Upper lobe of right lung (tissue), 1 donor: ENCODE measurements around the gene USP25. TPM values are rescaled to one million over a fixed set of nuclear protein-coding genes. Genes with fewer than 3 reads are reported as not detected.

Source experiments
- ATAC-seq: fragments of 200-7000 bp; cut with Tn5 transposase; one replicate; pipeline ENCODE4 v1.9.1; 2020; ENCODE audit warnings: mild to moderate bottlenecking, moderate library complexity
- DNase-seq: peaks from one replicate; pipeline ENCODE4 v3.0.0-alpha.2; 2020
- H3K27ac ChIP-seq: fragments of 200-600 bp; one replicate; pipeline ENCODE4 v1.8.0; 2022
- H3K27me3 ChIP-seq: fragments of 200-600 bp; one replicate; pipeline ENCODE4 v1.8.0; 2022; ENCODE audit warnings: mild to moderate bottlenecking
- H3K36me3 ChIP-seq: fragments of 200-600 bp; one replicate; pipeline ENCODE4 v1.8.0; 2022
- H3K4me1 ChIP-seq: fragments of 200-600 bp; one replicate; pipeline ENCODE4 v1.8.0; 2022
- H3K4me3 ChIP-seq: fragments of 200-600 bp; one replicate; pipeline ENCODE4 v1.8.0; 2022; ENCODE audit warnings: mild to moderate bottlenecking
- H3K9me3 ChIP-seq: fragments of 200-600 bp; one replicate; pipeline ENCODE4 v1.8.0; 2022
- intact Hi-C: fragments of 100-400 bp; cut with DNase I; formaldehyde crosslinking; loops from one replicate; pipeline ENCODE4 v1.11.0; 2022
- total RNA-seq: library from RNA; stranded (reverse); fragmentation: NEBNext Ultra II Directional; extraction: Animal tissue kit (Norgen Biotek cat#: 25700); gene quantifications from one replicate; pipeline ENCODE4 v1.2.1, GENCODE V29; 2021
- TF ChIP-seq, protein P1 (sequence below): fragments of 200-600 bp; IDR thresholded peaks from one replicate; pipeline ENCODE4 v1.8.0; 2022; ENCODE audit warnings: antibody characterized with exemption
- donor health status: DM: no; HTN: yes; CAD: no; lungs with severe emphysema.

The USP25 gene
- total RNA-seq, 1 donor from 2014 or later = 65.0 TPM

DNA sequence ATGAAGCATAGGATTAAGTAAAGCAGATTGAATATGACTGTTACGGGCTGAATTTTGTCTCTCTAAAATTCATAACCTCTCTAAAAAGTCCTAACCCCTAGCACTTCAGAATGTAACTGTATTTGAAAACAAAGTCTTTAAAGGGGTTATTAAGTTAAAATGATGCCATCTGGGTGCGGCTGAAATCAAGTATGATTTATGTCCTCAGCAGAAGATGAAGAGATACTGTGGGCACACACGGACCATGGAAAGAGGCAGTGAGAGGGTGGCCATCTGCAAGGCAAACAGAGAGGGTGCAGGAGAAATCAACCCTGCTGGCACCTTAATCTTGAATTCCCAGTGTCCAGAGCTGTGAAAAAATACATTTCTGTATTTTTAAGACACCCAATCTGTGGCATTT is 3.8 kb upstream of the USP25 start:
- intact Hi-C loops = no loop called here

DNA sequence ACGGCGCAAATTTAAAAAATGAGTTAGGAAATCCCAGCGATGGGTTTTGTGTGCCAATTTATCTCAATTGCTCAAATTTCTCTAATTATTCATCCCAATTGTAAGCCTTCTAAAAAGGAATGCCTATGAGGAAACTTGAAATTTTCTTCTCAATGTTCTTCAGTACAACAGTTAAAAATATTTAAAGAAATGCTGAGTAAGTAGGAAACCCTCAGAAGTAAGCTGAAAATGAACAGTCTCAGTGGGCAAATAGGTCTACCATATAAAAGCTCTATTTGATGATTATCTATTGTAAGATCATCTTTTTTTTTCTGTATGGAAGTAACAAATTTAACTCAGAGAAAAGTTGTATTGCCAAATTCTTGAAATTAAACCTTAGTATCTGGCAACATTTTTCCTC is 1.7 kb upstream of the USP25 start:
- Histone ChIP-seq H3K4me1 (peaks cover 9% of the 10 kb centered on the region), H3K27ac (no peak overlapping the region), H3K9me3 (no peaks in the 10 kb centered on the region), H3K27me3 (no peaks in the 10 kb centered on the region), H3K36me3 (no peaks in the 10 kb centered on the region), H3K4me3 (no peak overlapping the region)
- ATAC-seq (no peak), DNase-seq (no peak)
- TF ChIP-seq, protein P1, sequence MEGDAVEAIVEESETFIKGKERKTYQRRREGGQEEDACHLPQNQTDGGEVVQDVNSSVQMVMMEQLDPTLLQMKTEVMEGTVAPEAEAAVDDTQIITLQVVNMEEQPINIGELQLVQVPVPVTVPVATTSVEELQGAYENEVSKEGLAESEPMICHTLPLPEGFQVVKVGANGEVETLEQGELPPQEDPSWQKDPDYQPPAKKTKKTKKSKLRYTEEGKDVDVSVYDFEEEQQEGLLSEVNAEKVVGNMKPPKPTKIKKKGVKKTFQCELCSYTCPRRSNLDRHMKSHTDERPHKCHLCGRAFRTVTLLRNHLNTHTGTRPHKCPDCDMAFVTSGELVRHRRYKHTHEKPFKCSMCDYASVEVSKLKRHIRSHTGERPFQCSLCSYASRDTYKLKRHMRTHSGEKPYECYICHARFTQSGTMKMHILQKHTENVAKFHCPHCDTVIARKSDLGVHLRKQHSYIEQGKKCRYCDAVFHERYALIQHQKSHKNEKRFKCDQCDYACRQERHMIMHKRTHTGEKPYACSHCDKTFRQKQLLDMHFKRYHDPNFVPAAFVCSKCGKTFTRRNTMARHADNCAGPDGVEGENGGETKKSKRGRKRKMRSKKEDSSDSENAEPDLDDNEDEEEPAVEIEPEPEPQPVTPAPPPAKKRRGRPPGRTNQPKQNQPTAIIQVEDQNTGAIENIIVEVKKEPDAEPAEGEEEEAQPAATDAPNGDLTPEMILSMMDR = no peak
- intact Hi-C loops = no loop called here

More for the DNA sequence above, 3.8 kb upstream of the USP25 start:
- no peak for DNase-seq
- no peaks in the 10 kb centered on the region for H3K27me3 ChIP-seq
- TF ChIP-seq, protein P1 = no peak
- H3K36me3 ChIP-seq = no peaks in the 10 kb centered on the region
- H3K4me3 ChIP-seq = no peak overlapping the region
- H3K4me1 ChIP-seq = peaks cover 5% of the 10 kb centered on the region
- no peak overlapping the region for H3K27ac ChIP-seq
- no peak for ATAC-seq
- no peaks in the 10 kb centered on the region for H3K9me3 ChIP-seq

DNA sequence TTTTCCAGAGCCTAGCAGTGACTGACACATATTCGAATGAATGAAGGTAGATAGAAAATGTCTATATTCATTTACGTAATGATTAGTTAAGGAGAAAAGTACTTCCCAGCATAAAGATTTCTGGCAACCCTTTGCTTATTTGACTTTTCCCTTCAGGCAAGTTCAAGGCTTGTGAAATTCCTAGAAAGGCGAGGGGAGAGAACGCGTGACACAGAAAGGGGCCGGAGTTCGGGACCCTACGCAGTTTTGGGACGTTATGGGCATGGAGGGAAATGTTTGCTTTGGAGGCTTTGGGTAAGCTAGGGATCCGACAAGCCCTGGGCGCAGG is 472 bp upstream of the USP25 start:
- peaks cover 20% of the 10 kb centered on the region for H3K4me1 ChIP-seq
- H3K27ac ChIP-seq = peak overlapping the region; percentile 94
- ATAC-seq (no peak), DNase-seq (no peak)
- no peaks in the 10 kb centered on the region for H3K27me3 ChIP-seq
- H3K4me3 ChIP-seq = peak overlapping the region; percentile 82
- TF ChIP-seq, protein P1 = no peak
- no peaks in the 10 kb centered on the region for H3K9me3 ChIP-seq
- no peaks in the 10 kb centered on the region for H3K36me3 ChIP-seq
- intact Hi-C loops = no loop called here

DNA sequence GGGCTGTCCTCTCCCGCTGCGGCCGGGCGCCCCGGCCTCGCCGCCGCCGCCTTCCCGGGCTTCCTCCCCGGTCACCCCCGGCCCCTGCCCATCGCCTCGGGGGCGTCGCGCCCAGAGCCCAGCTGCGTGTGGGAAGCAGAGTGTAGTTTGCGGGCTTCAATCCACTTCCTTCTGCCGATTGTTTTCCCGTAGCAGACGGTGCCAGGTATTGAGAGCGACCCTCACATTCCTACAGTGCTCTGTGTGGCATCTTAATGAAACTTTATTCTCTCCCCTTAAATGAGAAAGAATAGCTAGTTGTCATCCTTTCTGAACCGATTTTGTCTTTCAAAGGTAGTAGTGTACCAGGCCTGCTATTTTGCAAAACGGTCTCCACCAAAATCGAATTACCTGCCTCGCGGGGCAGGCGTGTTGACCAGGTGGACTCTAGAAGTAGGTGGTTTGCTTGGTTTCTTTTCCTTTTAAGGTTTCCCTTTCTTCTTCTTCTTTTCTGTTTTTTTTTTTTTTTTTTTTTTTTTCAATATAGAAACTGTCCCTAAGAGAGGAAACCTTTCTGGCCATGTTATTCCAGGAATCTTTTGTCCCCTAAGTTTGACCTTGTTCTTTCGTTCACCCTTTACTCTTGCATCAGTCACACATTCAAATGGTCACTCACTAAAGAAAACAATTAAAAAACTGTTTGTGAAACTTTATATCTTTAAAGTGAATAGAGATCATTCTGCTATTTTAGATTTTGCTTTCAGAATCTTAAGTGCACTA is 881 bp downstream of the USP25 start:
- no peaks in the 10 kb centered on the region for H3K9me3 ChIP-seq

DNA sequence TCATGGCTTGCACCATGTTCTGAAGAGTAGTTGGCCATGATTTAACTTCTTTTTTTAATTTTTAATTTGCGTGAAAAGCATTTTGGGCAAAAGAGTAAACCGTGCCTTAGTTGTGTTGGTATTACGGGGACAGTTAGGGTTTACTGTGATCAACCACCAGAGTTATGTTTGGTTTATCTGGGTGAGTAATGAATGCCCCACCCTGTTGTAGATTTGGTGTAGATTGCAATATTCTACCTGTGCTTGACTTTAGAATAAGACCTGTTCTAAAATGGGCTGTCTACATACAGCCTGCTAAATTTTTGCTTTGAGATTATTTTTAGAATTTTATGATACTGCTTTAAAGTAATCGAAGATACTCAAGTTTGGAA is 1.4 kb downstream of the USP25 start:
- Histone ChIP-seq H3K36me3 (no peaks in the 10 kb centered on the region), H3K9me3 (no peaks in the 10 kb centered on the region), H3K27me3 (no peaks in the 10 kb centered on the region), H3K4me3 (peak overlapping the region; percentile 82), H3K27ac (peak overlapping the region; percentile 94), H3K4me1 (peaks cover 33% of the 10 kb centered on the region)
- DNase-seq = no peak
- intact Hi-C loops = no loop called here
- ATAC-seq = no peak
- TF ChIP-seq, protein P1 = no peak

More for the DNA sequence above, 881 bp downstream of the USP25 start:
- no peak for DNase-seq
- no peak for ATAC-seq
- Histone ChIP-seq H3K4me3 (peak overlapping the region; percentile 82), H3K27me3 (no peaks in the 10 kb centered on the region), H3K36me3 (no peaks in the 10 kb centered on the region), H3K27ac (peak overlapping the region; percentile 94), H3K4me1 (peaks cover 28% of the 10 kb centered on the region)
- intact Hi-C loops = no loop called here
- TF ChIP-seq, protein P1 = no peak
